ENCODE measurements around the gene UBE2L6.

GRCh38 chr11:57616595-57616994 is 49.1 kb upstream of the UBE2L6 start:
- TF ChIP-seq USF1 (IDR thresholded peaks at IDR 0.05) (no peak), EP300 (IDR thresholded peaks at IDR 0.05; ENCODE audit: borderline replicate concordance) (no peak)
